Endothelial cell of umbilical vein (primary cell): ENCODE data around the gene KCNC4. TPM values are rescaled to one million over a fixed set of nuclear protein-coding genes. Genes with fewer than 3 reads are reported as not detected.

ENCODE experiments used
- BruUV-seq: library from RNA; stranded (reverse); fragments of 400-500 nt; replicated peaks from 2 replicates; lab custom pipeline; 2021; lab: Mats Ljungman, UMichigan
- CTCF ChIA-PET: fragments of 300-600, 350-600 bp; sonication (Branson Sonifier 250); formaldehyde crosslinking; loops from one replicate; lab custom pipeline; 2021; ENCODE audit warnings: antibody characterized with exemption, inconsistent platforms; lab: Charles Lee
- POLR2A ChIA-PET: fragments of 300-600, 350-600 bp; sonication (Branson Sonifier 250); formaldehyde crosslinking; loops from one replicate; lab custom pipeline; 2021; ENCODE audit warnings: antibody characterized with exemption, inconsistent platforms; lab: Charles Lee
- DNase-seq: peaks from one replicate; pipeline ENCODE4 v3.0.0-alpha.2; 2011; ENCODE audit warnings: low read depth, low spot score
- FAIRE-seq: peaks from 2 replicates; lab custom pipeline; 2011; peaks lifted over from hg19 to GRCh38; lab: Jason Lieb, UNC
- H2AFZ ChIP-seq: 2 replicates; pipeline ENCODE4 v1.6.0; 2012; ENCODE audit warnings: low read depth, low read length, control low read depth, inconsistent platforms
- H3K27ac ChIP-seq: 2 replicates; pipeline ENCODE4 v1.5.1; 2011; ENCODE audit warnings: low read depth, mild to moderate bottlenecking, control low read depth, low read length, moderate library complexity; ENCODE audit not compliant: insufficient read depth
- H3K27me3 ChIP-seq, 2 experiments: 2 replicates each; pipeline versions ENCODE4 v1.6.0 to v1.6.1; 2011; ENCODE audit warnings: low read length in 2 of 2, mixed read lengths in 1 of 2; ENCODE audit not compliant: control insufficient read depth in 2 of 2, insufficient read depth in 2 of 2
- H3K36me3 ChIP-seq, 2 experiments: 2 replicates in 1 of 2; 3 replicates in 1 of 2; pipeline ENCODE4 v1.5.1; 2011; ENCODE audit warnings: low read length in 2 of 2, mild to moderate bottlenecking in 1 of 2, moderate library complexity in 1 of 2; ENCODE audit not compliant: control insufficient read depth in 2 of 2, insufficient read depth in 2 of 2; ENCODE audit errors: extremely low read depth in 1 of 2
- H3K4me1 ChIP-seq: 3 replicates; pipeline ENCODE4 v1.5.1; 2011; ENCODE audit warnings: mild to moderate bottlenecking, low read length; ENCODE audit not compliant: control insufficient read depth, insufficient read depth; ENCODE audit errors: extremely low read depth
- H3K4me2 ChIP-seq: 2 replicates; pipeline ENCODE4 v1.6.1; 2011; ENCODE audit warnings: low read length, control low read depth, mixed read lengths; ENCODE audit not compliant: insufficient read depth
- H3K4me3 ChIP-seq, 3 experiments: fragments of 200-600 bp in 1 of 3; sonication (generic), shearing (Covaris generic) in 1 of 3; replicated peaks in 1 of 3; 2 replicates each; pipeline ENCODE4 v1.5.1; 2011 to 2016; ENCODE audit warnings: control low read depth in 3 of 3, low read length in 3 of 3, mild to moderate bottlenecking in 2 of 3, inconsistent platforms in 1 of 3, low read depth in 1 of 3, moderate library complexity in 1 of 3; ENCODE audit not compliant: insufficient read depth in 1 of 3
- H3K79me2 ChIP-seq: 2 replicates; pipeline ENCODE4 v1.6.0; 2012; ENCODE audit warnings: low read length, inconsistent platforms; ENCODE audit not compliant: control insufficient read depth, insufficient read depth
- H3K9ac ChIP-seq: replicated peaks from 2 replicates; pipeline ENCODE3; 2011; ENCODE audit warnings: low read length, control low read depth; ENCODE audit not compliant: insufficient read depth; ENCODE audit errors: extremely low read depth
- H3K9me1 ChIP-seq: replicated peaks from 3 replicates; pipeline ENCODE4 v1.6.0; 2011; ENCODE audit warnings: mild to moderate bottlenecking, low read length; ENCODE audit not compliant: control insufficient read depth, insufficient read depth; ENCODE audit errors: extremely low read depth
- H3K9me3 ChIP-seq: replicated peaks from 2 replicates; pipeline ENCODE4 v1.5.1; 2012; ENCODE audit warnings: low read length, inconsistent platforms; ENCODE audit not compliant: control insufficient read depth, insufficient read depth
- H4K20me1 ChIP-seq: replicated peaks from 2 replicates; pipeline ENCODE3; 2011; ENCODE audit warnings: mild to moderate bottlenecking, low read length; ENCODE audit not compliant: control insufficient read depth, insufficient read depth; ENCODE audit errors: extremely low read depth
- CTCF ChIP-seq, 2 donors: IDR thresholded peaks; 1 replicate in 1 of 2; 2 replicates in 1 of 2; pipeline ENCODE4 v1.5.1; 2011; ENCODE audit warnings: low read length in 2 of 2, mild to moderate bottlenecking in 2 of 2, moderate library complexity in 2 of 2, control low read depth in 1 of 2, inconsistent platforms in 1 of 2, low read depth in 1 of 2; ENCODE audit not compliant: insufficient read depth in 1 of 2; ENCODE audit errors: extremely low read depth in 1 of 2
- EZH2 ChIP-seq: IDR thresholded peaks from 2 replicates; pipeline ENCODE4 v1.6.1; 2012; ENCODE audit warnings: borderline replicate concordance, low read depth, mild to moderate bottlenecking, moderate library complexity, low read length, inconsistent platforms; ENCODE audit not compliant: severe bottlenecking
- FOS ChIP-seq: IDR thresholded peaks from 2 replicates; pipeline ENCODE4 v1.6.1; 2011; ENCODE audit warnings: mild to moderate bottlenecking, low read length, moderate library complexity, borderline replicate concordance; ENCODE audit not compliant: insufficient read depth
- GATA2 ChIP-seq: IDR thresholded peaks from 2 replicates; pipeline ENCODE4 v1.7.0; 2011; ENCODE audit warnings: low read depth, mild to moderate bottlenecking, moderate library complexity, mixed read lengths, low read length; ENCODE audit not compliant: insufficient read length, insufficient read depth
- JUN ChIP-seq: IDR thresholded peaks from 2 replicates; pipeline ENCODE4 v1.6.1; 2011; ENCODE audit warnings: borderline replicate concordance, low read depth; ENCODE audit not compliant: insufficient read length, insufficient read depth
- MAX ChIP-seq: IDR thresholded peaks from 2 replicates; pipeline ENCODE4 v1.6.1; 2011; ENCODE audit not compliant: insufficient read depth, insufficient read length
- MYC ChIP-seq: IDR thresholded peaks from one replicate; pipeline ENCODE4 v1.6.1; 2011; ENCODE audit warnings: mild to moderate bottlenecking, low read depth, low read length
- POLR2A ChIP-seq: IDR thresholded peaks from 2 replicates; pipeline ENCODE4 v1.6.1; 2012; ENCODE audit warnings: low read depth, mild to moderate bottlenecking, control low read depth, low read length
- POLR2AphosphoS5 ChIP-seq: IDR thresholded peaks from 2 replicates; pipeline ENCODE4 v1.6.1; 2012; ENCODE audit warnings: low read depth, mild to moderate bottlenecking, control low read depth, low read length, moderate library complexity; ENCODE audit not compliant: insufficient read depth
- dilution Hi-C: fragments of 300-500 bp; cut with MboI; formaldehyde crosslinking; loops from one replicate; pipeline ENCODE4 v1.15.0; 2019; ENCODE audit warnings: low sequenced_read_pairs; ENCODE audit not compliant: extremely low pct_ligation_motif_present
- intact Hi-C: fragments of 100-400 bp; cut with micrococcal nuclease; formaldehyde crosslinking; loops from one replicate; pipeline ENCODE4 v1.10.0; 2022
- polyA plus RNA-seq, 4 experiments: library from polyadenylated mRNA; depleted of rRNA in 3 of 4; stranded (reverse) in 3 of 4; unstranded in 1 of 4; fragments of >200 nt; gene quantifications; 2 replicates each; pipeline versions ENCODE4 v1.2.1 to v1.2.3, GENCODE V29; 2011 to 2012; ENCODE audit warnings: missing spikeins in 1 of 4
- total RNA-seq: library from RNA; stranded (reverse); gene quantifications from 2 replicates; pipeline ENCODE4 v1.2.3, GENCODE V29; 2021

KCNC4 gene
- total and polyA plus RNA-seq, 2 donors (not counting 3 experiments of a cell fraction or from before 2014, with no cell fraction given), result 6.7 to 22.5 TPM

GRCh38 chr1:110228869-110229268 is 18.8 kb downstream of the KCNC4 start:
- DNase-seq (no peak), FAIRE-seq (no peak)
- Histone ChIP-seq H3K27ac (no peak overlapping the region), H4K20me1 (no peaks in the 10 kb centered on the region), H3K9me1 (no peaks in the 10 kb centered on the region), H3K4me1 (no peaks in the 10 kb centered on the region), H3K9me3 (no peaks in the 10 kb centered on the region), H3K27me3 (no peaks in the 10 kb centered on the region), H3K36me3 (peaks cover 0 to 15% of the 10 kb centered on the region in 2 experiments), H2AFZ (no peak overlapping the region), H3K4me2 (no peak overlapping the region), H3K9ac (no peak overlapping the region), H3K79me2 (no peaks in the 10 kb centered on the region), H3K4me3 (no peak overlapping the region)
- TF ChIP-seq CTCF (IDR thresholded peaks at IDR 0.05; ENCODE audit: extremely low read depth in 1 of 2, insufficient read depth in 1 of 2, low read depth in 1 of 2, low read length in 2 of 2) (no peak), GATA2 (no peak), JUN (no peak), POLR2AphosphoS5 (no peak), MAX (no peak), FOS (no peak), EZH2 (no peak), MYC (no peak), POLR2A (no peak)
- dilution Hi-C loops, result no loop called here
- no TSS peak for BruUV-seq
- ChIA-PET POLR2A (no interaction called here), CTCF (interaction anchor here (1.2 to 2.3 kb wide), 3 partner anchors 10 to 267 kb away, joined by 3 to 9 read pairs (median 4); no protein-coding TSS in a partner anchor)
- intact Hi-C loops, result no loop called here
